ENCODE results near the gene PRKRIP1.
A peak's percentile ranks its signal among the peaks of the same experiment; 100 is the strongest.

PRKRIP1 gene

DNA sequence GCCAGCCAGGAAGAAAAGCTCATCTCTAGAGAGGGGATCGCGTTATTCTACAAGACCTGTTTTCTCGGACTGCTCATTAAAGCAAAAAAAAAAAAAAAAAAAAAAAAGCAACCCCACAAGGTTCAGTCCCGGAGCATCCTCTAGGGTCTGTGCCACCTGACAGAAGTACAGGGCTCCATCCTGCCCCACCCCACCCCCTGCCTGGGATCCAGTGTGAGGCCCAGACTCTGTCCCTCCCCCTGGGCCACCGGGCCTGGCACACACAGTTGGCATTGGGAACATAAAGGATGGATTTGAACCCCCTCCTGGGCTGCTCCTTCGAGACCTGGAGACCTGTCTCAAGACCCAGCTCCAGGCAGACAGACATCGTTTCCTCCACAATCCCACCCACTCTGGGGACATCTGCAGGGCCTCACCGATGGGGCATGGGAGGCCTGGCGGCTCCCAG is 37.9 kb downstream of the PRKRIP1 start:
- peak overlapping the region; percentile 69 for H3K4me3 ChIP-seq (ENCODE audit: low read length)
- TF ChIP-seq, protein P1, sequence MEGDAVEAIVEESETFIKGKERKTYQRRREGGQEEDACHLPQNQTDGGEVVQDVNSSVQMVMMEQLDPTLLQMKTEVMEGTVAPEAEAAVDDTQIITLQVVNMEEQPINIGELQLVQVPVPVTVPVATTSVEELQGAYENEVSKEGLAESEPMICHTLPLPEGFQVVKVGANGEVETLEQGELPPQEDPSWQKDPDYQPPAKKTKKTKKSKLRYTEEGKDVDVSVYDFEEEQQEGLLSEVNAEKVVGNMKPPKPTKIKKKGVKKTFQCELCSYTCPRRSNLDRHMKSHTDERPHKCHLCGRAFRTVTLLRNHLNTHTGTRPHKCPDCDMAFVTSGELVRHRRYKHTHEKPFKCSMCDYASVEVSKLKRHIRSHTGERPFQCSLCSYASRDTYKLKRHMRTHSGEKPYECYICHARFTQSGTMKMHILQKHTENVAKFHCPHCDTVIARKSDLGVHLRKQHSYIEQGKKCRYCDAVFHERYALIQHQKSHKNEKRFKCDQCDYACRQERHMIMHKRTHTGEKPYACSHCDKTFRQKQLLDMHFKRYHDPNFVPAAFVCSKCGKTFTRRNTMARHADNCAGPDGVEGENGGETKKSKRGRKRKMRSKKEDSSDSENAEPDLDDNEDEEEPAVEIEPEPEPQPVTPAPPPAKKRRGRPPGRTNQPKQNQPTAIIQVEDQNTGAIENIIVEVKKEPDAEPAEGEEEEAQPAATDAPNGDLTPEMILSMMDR (conservative IDR thresholded peaks at IDR 0.05; ENCODE audit: low read depth, low read length): no peak
- DNase-seq (ENCODE audit: low read depth): no peak

DNA sequence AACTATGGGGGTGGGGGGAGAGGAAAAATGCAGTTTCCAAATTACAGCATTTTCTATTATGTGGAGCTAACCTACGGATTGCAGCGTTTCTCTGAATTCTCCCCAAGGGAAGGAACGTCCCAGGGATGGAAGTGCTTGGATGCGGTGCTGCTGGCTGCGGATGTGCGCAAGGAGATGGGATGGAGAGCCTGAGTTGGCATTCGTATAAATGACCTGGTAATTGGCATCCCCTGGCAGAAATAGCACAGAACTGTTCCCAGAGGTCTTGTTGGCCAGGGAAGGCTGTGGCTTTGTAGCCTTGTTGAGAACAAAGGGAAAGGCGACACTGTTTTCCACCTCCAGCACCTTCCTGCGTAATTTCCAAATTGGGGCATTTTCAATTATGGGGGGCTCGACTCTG is 40.0 kb downstream of the PRKRIP1 start:
- TF ChIP-seq, protein P1 (conservative IDR thresholded peaks at IDR 0.05; ENCODE audit: low read depth, low read length): no peak
- DNase-seq (ENCODE audit: low read depth): no peak
- no peak overlapping the region for H3K4me3 ChIP-seq (ENCODE audit: low read length)

DNA sequence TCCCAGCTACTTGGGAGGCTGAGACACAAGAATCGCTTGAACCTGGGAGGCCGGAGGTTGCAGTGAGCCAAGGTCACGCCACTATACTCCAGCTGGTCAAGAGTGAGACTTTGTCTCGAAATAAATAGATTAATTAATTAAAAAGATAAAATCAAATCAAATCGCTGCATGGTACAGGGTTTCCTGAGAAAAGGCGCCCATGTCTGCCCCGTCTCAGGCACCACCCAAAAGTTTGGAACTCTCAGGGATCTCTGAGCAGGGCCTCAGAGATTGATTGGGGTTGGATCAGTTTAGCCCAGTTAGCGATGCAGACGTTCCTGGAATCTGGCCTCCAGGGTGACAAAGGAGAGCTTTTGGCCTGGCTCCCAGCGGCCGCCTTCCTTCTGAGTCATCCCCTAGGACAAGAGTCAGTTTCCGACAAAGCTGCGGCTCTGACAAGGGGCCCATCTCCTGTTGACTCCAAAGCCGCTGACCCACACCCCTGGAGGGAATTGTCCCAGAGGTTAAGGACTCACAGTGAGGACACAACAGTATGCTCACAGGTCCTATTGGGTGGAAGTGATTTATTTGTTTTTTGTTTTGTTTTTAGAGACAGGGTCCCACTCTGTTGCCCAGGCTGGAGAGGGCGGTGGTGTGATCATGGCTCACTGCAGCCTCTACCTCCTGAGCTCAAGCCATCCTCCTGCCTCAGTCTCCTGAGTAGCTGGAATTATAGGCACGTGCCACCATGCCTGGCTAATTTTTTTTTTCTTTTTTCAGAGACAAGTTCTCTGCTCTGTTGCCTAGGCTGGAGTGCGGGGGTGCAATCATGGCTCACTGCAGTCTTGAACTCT is 44.0 kb downstream of the PRKRIP1 start:
- H3K4me3 ChIP-seq (ENCODE audit: low read length): no peak overlapping the region
- TF ChIP-seq, protein P1 (conservative IDR thresholded peaks at IDR 0.05; ENCODE audit: low read depth, low read length): no peak
- peak; percentile 34 for DNase-seq (ENCODE audit: low read depth)

DNA sequence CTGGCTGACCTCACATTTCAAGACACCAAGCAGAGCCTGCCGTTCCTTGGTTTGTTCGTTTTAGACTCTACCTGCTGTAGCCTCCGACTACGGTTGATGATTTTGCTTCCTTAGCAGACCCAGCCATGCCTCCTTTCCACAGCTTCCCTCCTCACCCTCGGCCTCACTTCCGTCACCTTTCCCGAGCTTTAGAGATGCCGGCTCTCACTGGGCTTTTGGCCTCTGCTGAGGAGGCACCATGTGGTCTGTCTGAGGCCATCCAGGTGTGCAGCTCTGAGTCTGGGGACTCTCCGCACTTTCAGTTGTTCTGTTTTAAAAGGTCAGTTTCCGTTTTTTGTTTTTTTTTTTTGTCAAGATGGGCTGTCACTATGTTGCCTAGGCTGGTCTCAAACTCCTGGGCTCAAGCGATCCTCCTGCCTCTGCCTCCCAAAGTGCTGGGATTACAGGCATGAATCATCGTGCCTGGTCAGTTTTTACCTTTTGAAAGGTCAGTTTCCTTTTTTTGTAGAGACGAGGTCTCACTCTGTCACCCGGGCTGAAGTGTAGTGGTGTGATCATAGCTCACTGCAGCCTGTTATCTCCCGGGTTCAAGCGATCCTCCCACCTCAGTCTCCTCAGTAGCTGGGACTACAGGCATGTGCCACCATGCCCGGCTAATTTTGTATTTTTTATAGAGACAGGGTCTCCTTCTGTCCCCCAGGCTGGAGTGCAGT is 49.0 kb downstream of the PRKRIP1 start:
- TF ChIP-seq, protein P1 (conservative IDR thresholded peaks at IDR 0.05; ENCODE audit: low read depth, low read length): no peak
- no peak for DNase-seq (ENCODE audit: low read depth)
- no peak overlapping the region for H3K4me3 ChIP-seq (ENCODE audit: low read length)

DNA sequence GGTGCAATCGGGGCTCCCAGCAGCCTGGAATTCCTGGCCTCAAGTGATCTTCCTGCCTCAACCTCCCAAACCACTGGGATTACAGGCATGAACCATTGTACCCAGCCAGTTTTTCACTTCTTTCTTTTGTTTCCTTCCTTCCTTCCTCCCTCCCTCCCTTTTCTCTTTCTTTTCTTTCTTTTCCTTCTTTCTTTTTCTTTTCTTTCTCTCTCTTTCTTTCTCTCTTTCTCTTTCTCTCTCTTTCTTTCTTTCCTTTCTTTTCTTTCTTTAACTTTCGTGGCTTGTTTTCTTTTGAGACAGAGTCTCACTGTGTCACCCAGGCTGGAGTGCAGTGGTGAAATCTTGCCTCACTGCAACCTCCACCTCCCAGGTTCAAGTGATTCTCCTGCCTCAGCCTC is 49.5 kb downstream of the PRKRIP1 start:
- no peak overlapping the region for H3K4me3 ChIP-seq (ENCODE audit: low read length)
- TF ChIP-seq, protein P1 (conservative IDR thresholded peaks at IDR 0.05; ENCODE audit: low read depth, low read length): no peak
- no peak for DNase-seq (ENCODE audit: low read depth)

DNA sequence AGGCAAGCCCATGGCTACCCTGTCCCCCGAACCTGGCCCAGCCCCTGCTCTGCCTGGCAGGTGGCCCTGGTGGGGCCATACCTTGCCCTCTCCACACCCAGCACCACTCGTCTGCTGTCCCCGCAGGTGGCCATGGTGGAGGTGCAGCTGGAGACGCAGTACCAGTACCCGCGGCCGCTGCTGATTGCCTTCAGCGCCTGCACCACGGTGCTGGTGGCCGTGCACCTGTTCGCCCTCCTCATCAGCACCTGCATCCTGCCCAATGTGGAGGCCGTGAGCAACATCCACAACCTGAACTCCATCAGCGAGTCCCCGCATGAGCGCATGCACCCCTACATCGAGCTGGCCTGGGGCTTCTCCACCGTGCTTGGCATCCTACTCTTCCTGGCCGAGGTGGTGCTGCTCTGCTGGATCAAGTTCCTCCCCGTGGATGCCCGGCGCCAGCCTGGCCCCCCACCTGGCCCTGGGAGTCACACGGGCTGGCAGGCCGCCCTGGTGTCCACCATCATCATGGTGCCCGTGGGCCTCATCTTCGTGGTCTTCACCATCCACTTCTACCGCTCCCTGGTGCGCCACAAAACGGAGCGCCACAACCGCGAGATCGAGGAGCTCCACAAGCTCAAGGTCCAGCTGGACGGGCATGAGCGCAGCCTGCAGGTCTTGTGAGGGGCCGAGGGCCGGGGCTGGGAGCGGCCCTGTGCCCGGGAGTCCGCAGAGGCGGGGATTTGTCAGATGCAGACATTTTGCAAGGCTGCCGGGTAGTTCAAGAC is 50.4 kb downstream of the PRKRIP1 start:
- no peak overlapping the region for H3K4me3 ChIP-seq (ENCODE audit: low read length)
- no peak for DNase-seq (ENCODE audit: low read depth)
- TF ChIP-seq, protein P1 (conservative IDR thresholded peaks at IDR 0.05; ENCODE audit: low read depth, low read length): no peak
